DND-41 (cell line): ENCODE data around the gene DDB1.

Experiments
- ATAC-seq: fragments of 200-7000 bp; cut with Tn5 transposase; 3 replicates; pipeline ENCODE4 v1.9.1; 2021; ENCODE audit warnings: low read depth; ENCODE audit not compliant: insufficient read depth
- DNase-seq: peaks from one replicate; pipeline ENCODE4 v3.0.0-alpha.2; 2020
- H2AFZ ChIP-seq: 2 replicates; pipeline ENCODE4 v1.6.0; 2012; ENCODE audit warnings: low read depth, low read length
- H3K27ac ChIP-seq: 2 replicates; pipeline ENCODE4 v1.5.1; 2012; ENCODE audit warnings: low read length, inconsistent platforms
- H3K27me3 ChIP-seq: fragments of 200-600 bp; sonication (generic); 2 replicates; pipeline ENCODE4 v1.6.0; 2012; ENCODE audit warnings: low read length, mild to moderate bottlenecking, inconsistent platforms; ENCODE audit not compliant: insufficient read depth, poor library complexity
- H3K36me3 ChIP-seq: 2 replicates; pipeline ENCODE4 v1.5.1; 2012; ENCODE audit warnings: low read length, inconsistent platforms; ENCODE audit not compliant: insufficient read depth
- H3K4me1 ChIP-seq: 2 replicates; pipeline ENCODE4 v1.5.1; 2012; ENCODE audit warnings: mild to moderate bottlenecking, low read length; ENCODE audit not compliant: insufficient read depth
- H3K4me2 ChIP-seq: 2 replicates; pipeline ENCODE4 v1.6.0; 2012; ENCODE audit warnings: mild to moderate bottlenecking, moderate library complexity, low read length, inconsistent platforms; ENCODE audit not compliant: insufficient read depth
- H3K4me3 ChIP-seq, 2 experiments: fragments of 200-600 bp in 1 of 2; shearing (Covaris generic) in 1 of 2; 2 replicates each; pipeline ENCODE4 v1.5.1; 2012 to 2016; ENCODE audit warnings: inconsistent platforms in 2 of 2, low read length in 2 of 2, mild to moderate bottlenecking in 2 of 2, low read depth in 1 of 2, moderate library complexity in 1 of 2
- H3K79me2 ChIP-seq: 2 replicates; pipeline ENCODE4 v1.6.0; 2012; ENCODE audit warnings: low read length, inconsistent platforms; ENCODE audit not compliant: insufficient read depth
- H3K9ac ChIP-seq: 2 replicates; pipeline ENCODE4 v1.6.0; 2012; ENCODE audit warnings: low read depth, mild to moderate bottlenecking, inconsistent platforms, low read length, moderate library complexity
- H3K9me3 ChIP-seq: 2 replicates; pipeline ENCODE4 v1.5.1; 2012; ENCODE audit warnings: low read length, moderate library complexity, mild to moderate bottlenecking, inconsistent platforms; ENCODE audit not compliant: insufficient read depth, severe bottlenecking
- H4K20me1 ChIP-seq: 2 replicates; pipeline ENCODE4 v1.6.0; 2012; ENCODE audit warnings: low read length; ENCODE audit not compliant: insufficient read depth
- CTCF ChIP-seq: IDR thresholded peaks from 2 replicates; pipeline ENCODE4 v1.5.1; 2012; ENCODE audit warnings: borderline replicate concordance, low read length, moderate library complexity, mild to moderate bottlenecking; ENCODE audit not compliant: poor library complexity, severe bottlenecking; ENCODE audit errors: extremely low read depth
- EZH2 ChIP-seq: IDR thresholded peaks from 3 replicates; pipeline ENCODE4 v1.6.1; 2012; ENCODE audit warnings: borderline replicate concordance, low read depth, mild to moderate bottlenecking, moderate library complexity, low read length, inconsistent platforms; ENCODE audit not compliant: severe bottlenecking

DDB1 gene

DNA sequence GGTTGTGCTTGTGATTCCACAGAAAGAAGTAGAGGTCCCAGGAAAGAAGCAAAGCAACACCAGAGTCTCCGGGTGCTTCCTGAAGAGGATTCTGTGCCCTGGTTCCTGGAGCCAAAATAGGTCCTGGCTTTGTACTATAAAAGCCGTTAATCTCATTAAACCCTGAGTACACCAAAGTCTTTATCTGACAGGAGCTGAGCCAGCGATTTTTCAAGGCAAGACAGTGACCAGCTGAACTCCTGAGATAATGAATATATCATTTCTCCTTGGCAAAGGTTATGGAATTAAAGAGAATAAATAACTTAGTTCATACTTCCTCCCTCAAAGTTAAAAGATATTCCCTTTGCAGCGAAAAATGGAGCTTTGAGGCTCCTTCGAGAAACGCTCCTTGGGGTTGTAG is 34.5 kb upstream of the DDB1 start:
- Histone ChIP-seq H4K20me1 (no peaks in the 10 kb centered on the region), H3K4me2 (no peak overlapping the region), H3K36me3 (peaks cover 78% of the 10 kb centered on the region), H3K4me1 (peaks cover 10% of the 10 kb centered on the region), H3K4me3 (no peak overlapping the region), H3K9ac (no peak overlapping the region), H3K9me3 (peaks cover 10% of the 10 kb centered on the region), H2AFZ (no peak overlapping the region), H3K27ac (no peak overlapping the region), H3K79me2 (peaks cover 21% of the 10 kb centered on the region), H3K27me3 (no peaks in the 10 kb centered on the region)
- DNase-seq: no peak
- TF ChIP-seq EZH2: no peak
- no peak for TF ChIP-seq CTCF
- no peak for ATAC-seq

DNA sequence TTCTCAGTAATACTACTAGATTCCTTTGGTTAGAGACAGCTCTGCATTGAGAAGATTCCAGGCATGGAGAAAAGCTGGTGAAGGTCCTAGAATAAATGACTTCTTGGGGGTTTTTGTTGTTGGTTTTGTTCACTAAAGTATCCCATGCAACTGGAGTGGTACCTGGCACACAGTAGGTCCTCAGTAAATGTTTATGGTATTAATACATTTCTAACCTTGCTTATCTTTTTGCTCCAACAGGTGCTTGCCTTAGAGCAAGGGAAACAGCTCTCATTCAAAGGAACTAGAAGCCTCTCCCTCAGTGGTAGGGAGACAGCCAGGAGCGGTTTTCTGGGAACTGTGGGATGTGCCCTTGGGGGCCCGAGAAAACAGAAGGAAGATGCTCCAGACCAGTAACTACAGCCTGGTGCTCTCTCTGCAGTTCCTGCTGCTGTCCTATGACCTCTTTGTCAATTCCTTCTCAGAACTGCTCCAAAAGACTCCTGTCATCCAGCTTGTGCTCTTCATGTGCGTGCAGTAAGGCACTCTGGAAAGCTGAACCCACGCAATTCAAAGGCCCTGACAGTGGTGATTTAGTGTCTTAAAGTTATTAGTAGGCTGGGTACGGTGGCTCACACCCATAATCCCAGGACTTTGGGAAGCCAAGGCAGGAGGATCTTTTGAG is 31.2 kb upstream of the DDB1 start:
- no peaks in the 10 kb centered on the region for H4K20me1 ChIP-seq
- no peak for ATAC-seq
- H3K36me3 ChIP-seq: peaks cover 58% of the 10 kb centered on the region
- H3K9ac ChIP-seq: no peak overlapping the region
- TF ChIP-seq EZH2 (no peak), CTCF (no peak)
- H3K9me3 ChIP-seq: no peaks in the 10 kb centered on the region
- DNase-seq: no peak
- H3K27ac ChIP-seq: no peak overlapping the region
- H3K4me2 ChIP-seq: peak overlapping the region; percentile 91; the same call in 1 of the 2 replicates
- peaks cover 32% of the 10 kb centered on the region for H3K4me1 ChIP-seq
- no peak overlapping the region for H3K4me3 ChIP-seq
- H2AFZ ChIP-seq: no peak overlapping the region
- no peaks in the 10 kb centered on the region for H3K27me3 ChIP-seq
- peaks cover 45% of the 10 kb centered on the region for H3K79me2 ChIP-seq

DNA sequence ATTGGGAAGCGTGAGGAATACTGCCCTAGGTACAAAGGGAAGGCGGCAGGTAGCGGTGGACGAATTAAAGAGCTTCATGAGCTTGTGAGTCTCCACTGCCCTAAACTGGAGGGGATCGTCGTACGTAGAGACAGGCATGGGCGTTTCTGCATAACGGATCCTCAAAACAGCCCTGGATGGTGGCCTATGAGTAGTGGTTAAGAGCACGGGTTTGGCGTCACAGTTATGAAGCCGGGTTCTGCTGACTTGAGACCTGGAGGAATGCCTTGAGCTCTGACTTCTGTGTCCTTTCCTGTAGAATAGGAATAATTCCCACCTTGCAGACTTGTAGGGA is 29.6 kb upstream of the DDB1 start:
- H3K4me1 ChIP-seq: peaks cover 32% of the 10 kb centered on the region
- no peaks in the 10 kb centered on the region for H3K27me3 ChIP-seq
- peaks cover 44% of the 10 kb centered on the region for H3K36me3 ChIP-seq
- ATAC-seq (peak; percentile 17), DNase-seq (peak; percentile 38)
- H4K20me1 ChIP-seq: no peaks in the 10 kb centered on the region
- H3K4me2 ChIP-seq: peak overlapping the region; percentile 91
- H2AFZ ChIP-seq: peak overlapping the region; percentile 100
- H3K9ac ChIP-seq: peak overlapping the region; percentile 100
- peak overlapping the region; percentile 60 to 80 for H3K4me3 ChIP-seq
- peaks cover 45% of the 10 kb centered on the region for H3K79me2 ChIP-seq
- peak overlapping the region; percentile 100 for H3K27ac ChIP-seq
- TF ChIP-seq CTCF (no peak), EZH2 (no peak)
- no peaks in the 10 kb centered on the region for H3K9me3 ChIP-seq
